ENCODE results near the gene EEF1A2.

Gene EEF1A2

DNA sequence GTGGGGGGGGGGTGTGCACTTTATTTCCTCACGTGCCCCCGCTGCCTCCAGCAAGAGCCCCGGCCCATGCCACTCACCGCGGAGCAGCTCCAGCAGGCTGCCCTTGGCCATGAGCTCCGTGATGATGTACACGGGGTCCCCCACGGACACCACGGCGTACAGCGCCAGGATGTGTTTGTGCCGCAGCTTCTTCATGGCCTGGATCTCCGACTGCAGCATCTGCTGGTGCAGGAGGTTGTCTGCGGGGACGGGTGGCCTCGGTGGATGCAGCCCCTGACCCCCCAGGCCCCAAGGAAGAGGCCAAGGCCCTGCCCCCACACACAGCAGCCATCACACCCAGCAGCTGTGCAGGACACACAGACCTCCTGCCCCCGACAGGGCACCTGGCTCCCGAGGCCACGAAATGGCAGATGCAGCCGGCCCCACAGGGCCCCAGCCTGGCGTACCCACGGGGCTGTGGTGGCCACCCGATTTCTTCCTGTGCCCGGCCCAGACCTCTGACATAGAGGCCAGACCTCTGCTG is 33.6 kb upstream of the EEF1A2 start:
- no peak for ATAC-seq
- TF ChIP-seq ZNF8 (CRISPR knock-in tag; IDR thresholded peaks at IDR 0.05) (no peak), ARNTL (CRISPR knock-in tag; IDR thresholded peaks at IDR 0.05; ENCODE audit: borderline replicate concordance, low read depth) (no peak), ZNF565 (CRISPR knock-in tag; conservative IDR thresholded peaks at IDR 0.05; ENCODE audit: low read depth) (no peak), TCF4 (CRISPR knock-in tag; IDR thresholded peaks at IDR 0.05; ENCODE audit: borderline replicate concordance) (no peak), GLIS3 (CRISPR knock-in tag; IDR thresholded peaks at IDR 0.05) (no peak), POU6F1 (CRISPR knock-in tag; IDR thresholded peaks at IDR 0.05; ENCODE audit: borderline replicate concordance, low read depth) (no peak)
- TF ChIP-seq, protein P1, sequence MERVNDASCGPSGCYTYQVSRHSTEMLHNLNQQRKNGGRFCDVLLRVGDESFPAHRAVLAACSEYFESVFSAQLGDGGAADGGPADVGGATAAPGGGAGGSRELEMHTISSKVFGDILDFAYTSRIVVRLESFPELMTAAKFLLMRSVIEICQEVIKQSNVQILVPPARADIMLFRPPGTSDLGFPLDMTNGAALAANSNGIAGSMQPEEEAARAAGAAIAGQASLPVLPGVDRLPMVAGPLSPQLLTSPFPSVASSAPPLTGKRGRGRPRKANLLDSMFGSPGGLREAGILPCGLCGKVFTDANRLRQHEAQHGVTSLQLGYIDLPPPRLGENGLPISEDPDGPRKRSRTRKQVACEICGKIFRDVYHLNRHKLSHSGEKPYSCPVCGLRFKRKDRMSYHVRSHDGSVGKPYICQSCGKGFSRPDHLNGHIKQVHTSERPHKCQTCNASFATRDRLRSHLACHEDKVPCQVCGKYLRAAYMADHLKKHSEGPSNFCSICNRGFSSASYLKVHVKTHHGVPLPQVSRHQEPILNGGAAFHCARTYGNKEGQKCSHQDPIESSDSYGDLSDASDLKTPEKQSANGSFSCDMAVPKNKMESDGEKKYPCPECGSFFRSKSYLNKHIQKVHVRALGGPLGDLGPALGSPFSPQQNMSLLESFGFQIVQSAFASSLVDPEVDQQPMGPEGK (CRISPR knock-in tag; IDR thresholded peaks at IDR 0.05; ENCODE audit: borderline replicate concordance): no peak

DNA sequence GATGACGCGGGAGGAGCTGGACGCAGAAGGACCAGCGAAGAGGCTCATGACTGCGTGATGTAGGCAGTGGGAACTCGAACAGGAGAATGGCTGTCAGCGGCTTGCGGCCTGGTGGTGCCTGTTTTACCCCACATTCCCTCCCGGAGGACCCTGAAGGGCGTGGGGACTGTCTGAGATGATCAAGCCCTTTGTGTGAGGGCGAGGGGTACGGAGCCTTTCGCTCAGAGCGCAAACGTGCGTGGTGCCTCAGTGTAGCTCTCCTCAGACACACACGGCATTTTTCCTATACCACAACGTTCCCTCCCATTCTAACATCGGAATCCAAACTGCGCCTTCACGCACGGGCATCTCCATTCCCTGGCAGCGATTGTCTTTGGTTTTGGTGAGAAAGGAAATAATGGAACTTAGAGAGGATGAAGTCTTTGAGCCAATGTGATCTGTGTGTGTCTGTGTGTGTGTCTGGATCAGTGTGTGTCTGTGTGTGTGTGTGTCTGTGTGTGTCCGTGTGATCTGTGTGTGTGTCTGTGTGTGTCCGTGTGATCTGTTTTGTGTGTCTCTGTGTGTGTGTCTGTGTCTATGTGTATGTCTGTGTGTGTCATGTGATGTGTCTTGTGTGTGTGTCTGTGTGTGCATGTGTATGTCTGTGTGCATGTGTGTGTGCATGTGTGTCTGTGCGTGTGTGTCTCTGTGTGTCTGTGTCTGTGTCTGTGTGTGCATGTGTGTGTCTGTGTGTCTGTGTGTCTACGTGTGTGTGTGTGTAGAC is 33.0 kb upstream of the EEF1A2 start:
- TF ChIP-seq ZNF70 (CRISPR knock-in tag; IDR thresholded peaks at IDR 0.05) (no peak), TCF4 (CRISPR knock-in tag; IDR thresholded peaks at IDR 0.05; ENCODE audit: borderline replicate concordance) (no peak), ZC3H10 (CRISPR knock-in tag; IDR thresholded peaks at IDR 0.05) (no peak), TSHZ2 (CRISPR knock-in tag; IDR thresholded peaks at IDR 0.05) (no peak), ZNF565 (CRISPR knock-in tag; conservative IDR thresholded peaks at IDR 0.05; ENCODE audit: low read depth) (no peak), TOX (CRISPR knock-in tag; IDR thresholded peaks at IDR 0.05; ENCODE audit: borderline replicate concordance) (no peak), ZNF8 (CRISPR knock-in tag; IDR thresholded peaks at IDR 0.05) (no peak), RARB (CRISPR knock-in tag; IDR thresholded peaks at IDR 0.05) (no peak), PPARA (CRISPR knock-in tag; IDR thresholded peaks at IDR 0.05; ENCODE audit: borderline replicate concordance) (no peak), ISL1 (CRISPR knock-in tag; IDR thresholded peaks at IDR 0.05) (no peak)
- TF ChIP-seq, protein P1 (CRISPR knock-in tag; IDR thresholded peaks at IDR 0.05; ENCODE audit: borderline replicate concordance): no peak
- no peak for ATAC-seq

DNA sequence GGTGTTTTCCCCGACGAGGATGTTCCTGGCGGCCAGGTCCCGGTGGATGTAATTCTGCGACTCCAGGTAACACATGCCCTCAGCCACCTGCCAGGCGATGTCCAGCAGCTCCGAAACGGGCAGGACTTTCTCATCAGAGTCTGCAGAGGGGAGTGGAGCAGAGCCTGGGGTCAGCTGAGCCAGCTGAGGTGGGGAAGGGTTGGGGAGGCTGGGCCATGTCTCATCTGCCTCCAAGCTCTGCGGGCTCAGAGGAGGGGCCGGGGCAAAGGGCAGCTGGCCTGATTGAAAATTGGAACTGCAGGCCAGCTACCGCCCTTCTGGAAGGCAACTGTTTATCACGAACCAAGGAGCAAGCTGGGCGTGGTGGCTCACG is 31.9 kb upstream of the EEF1A2 start:
- TF ChIP-seq POU6F1 (CRISPR knock-in tag; IDR thresholded peaks at IDR 0.05; ENCODE audit: borderline replicate concordance, low read depth): no peak
- TF ChIP-seq TCF4 (CRISPR knock-in tag; IDR thresholded peaks at IDR 0.05; ENCODE audit: borderline replicate concordance): no peak
- no peak for TF ChIP-seq OSR1 (CRISPR knock-in tag; IDR thresholded peaks at IDR 0.05)
- TF ChIP-seq TSHZ2 (CRISPR knock-in tag; IDR thresholded peaks at IDR 0.05): no peak
- TF ChIP-seq ESRRG (CRISPR knock-in tag; IDR thresholded peaks at IDR 0.05): no peak
- TF ChIP-seq ZNF565 (CRISPR knock-in tag; conservative IDR thresholded peaks at IDR 0.05; ENCODE audit: low read depth): no peak
- no peak for TF ChIP-seq ZNF8 (CRISPR knock-in tag; IDR thresholded peaks at IDR 0.05)
- no peak for TF ChIP-seq RARB (CRISPR knock-in tag; IDR thresholded peaks at IDR 0.05)
- no peak for TF ChIP-seq TOX (CRISPR knock-in tag; IDR thresholded peaks at IDR 0.05; ENCODE audit: borderline replicate concordance)
- TF ChIP-seq ZNF70 (CRISPR knock-in tag; IDR thresholded peaks at IDR 0.05): no peak
- no peak for TF ChIP-seq BACH2 (CRISPR knock-in tag; IDR thresholded peaks at IDR 0.05; ENCODE audit: borderline replicate concordance)
- ATAC-seq: no peak

All from SK-N-SH treated with all-trans-retinoic acid at 6 μM for 48 hours (cell line).